ENCODE results near the gene RETREG1.

The RETREG1 gene

GRCh38 chr5:16521521-16522483, 95.0 kb downstream of the RETREG1 start:
- DNase-seq = no peak

GRCh38 chr5:16520841-16521240, 96.0 kb downstream of the RETREG1 start:
- DNase-seq = no peak

- DNase-seq = no peak
Measured at GRCh38 chr5:16519435-16519834, 97.4 kb downstream of the RETREG1 start.

GRCh38 chr5:16518606-16519005, 98.2 kb downstream of the RETREG1 start:
- no peak for DNase-seq

GRCh38 chr5:16515532-16515931, 101.3 kb downstream of the RETREG1 start:
- DNase-seq = no peak

- no peak for DNase-seq
Measured at GRCh38 chr5:16510098-16510497, 106.7 kb downstream of the RETREG1 start.

- DNase-seq = peak; percentile 87
Measured at GRCh38 chr5:16508730-16509531, 107.9 kb downstream of the RETREG1 start.

GRCh38 chr5:16507716-16508115, 109.1 kb downstream of the RETREG1 start:
- DNase-seq = no peak

GRCh38 chr5:16505904-16506303, 110.9 kb downstream of the RETREG1 start:
- no peak for DNase-seq

- no peak for DNase-seq
Measured at GRCh38 chr5:16505140-16505891, 111.5 kb downstream of the RETREG1 start.

GRCh38 chr5:16504571-16504970, 112.2 kb downstream of the RETREG1 start:
- DNase-seq = no peak

- DNase-seq = no peak
Measured at GRCh38 chr5:16502866-16503265, 113.9 kb downstream of the RETREG1 start.

GRCh38 chr5:16500024-16500423, 116.8 kb downstream of the RETREG1 start:
- no peak for DNase-seq

- no peak for DNase-seq
Measured at GRCh38 chr5:16497546-16497945, 119.3 kb downstream of the RETREG1 start.

GRCh38 chr5:16493261-16493660, 123.5 kb downstream of the RETREG1 start:
- DNase-seq = no peak

- DNase-seq = no peak
Measured at GRCh38 chr5:16492398-16493140, 124.2 kb downstream of the RETREG1 start.

GRCh38 chr5:16490911-16491310, 125.9 kb downstream of the RETREG1 start:
- DNase-seq = no peak

GRCh38 chr5:16489322-16489791, 127.4 kb downstream of the RETREG1 start:
- no peak for DNase-seq

GRCh38 chr5:16487456-16487855, 129.3 kb downstream of the RETREG1 start:
- no peak for DNase-seq

- DNase-seq = no peak
Measured at GRCh38 chr5:16486711-16487111, 130.1 kb downstream of the RETREG1 start.

- DNase-seq = no peak
Measured at GRCh38 chr5:16485656-16486055, 131.1 kb downstream of the RETREG1 start.

- DNase-seq = no peak
Measured at GRCh38 chr5:16484081-16484480, 132.7 kb downstream of the RETREG1 start.

Measured in islet precursor cell (in vitro differentiated cells).